GM21737 (cell line): ENCODE results near the gene MYO18B.
"Not testable (repeated sequence)": the region's sequence is repeated elsewhere in the genome, so short reads cannot be mapped to it uniquely, and the experiment has no call there.

Experiments
- ATAC-seq: cut with Tn5 transposase; IDR thresholded peaks from one replicate; pipeline ENCODE4 v1.9.1; 2021; ENCODE audit warnings: mild to moderate bottlenecking, moderate library complexity; ENCODE audit not compliant: unreplicated experiment

MYO18B gene, protein sequence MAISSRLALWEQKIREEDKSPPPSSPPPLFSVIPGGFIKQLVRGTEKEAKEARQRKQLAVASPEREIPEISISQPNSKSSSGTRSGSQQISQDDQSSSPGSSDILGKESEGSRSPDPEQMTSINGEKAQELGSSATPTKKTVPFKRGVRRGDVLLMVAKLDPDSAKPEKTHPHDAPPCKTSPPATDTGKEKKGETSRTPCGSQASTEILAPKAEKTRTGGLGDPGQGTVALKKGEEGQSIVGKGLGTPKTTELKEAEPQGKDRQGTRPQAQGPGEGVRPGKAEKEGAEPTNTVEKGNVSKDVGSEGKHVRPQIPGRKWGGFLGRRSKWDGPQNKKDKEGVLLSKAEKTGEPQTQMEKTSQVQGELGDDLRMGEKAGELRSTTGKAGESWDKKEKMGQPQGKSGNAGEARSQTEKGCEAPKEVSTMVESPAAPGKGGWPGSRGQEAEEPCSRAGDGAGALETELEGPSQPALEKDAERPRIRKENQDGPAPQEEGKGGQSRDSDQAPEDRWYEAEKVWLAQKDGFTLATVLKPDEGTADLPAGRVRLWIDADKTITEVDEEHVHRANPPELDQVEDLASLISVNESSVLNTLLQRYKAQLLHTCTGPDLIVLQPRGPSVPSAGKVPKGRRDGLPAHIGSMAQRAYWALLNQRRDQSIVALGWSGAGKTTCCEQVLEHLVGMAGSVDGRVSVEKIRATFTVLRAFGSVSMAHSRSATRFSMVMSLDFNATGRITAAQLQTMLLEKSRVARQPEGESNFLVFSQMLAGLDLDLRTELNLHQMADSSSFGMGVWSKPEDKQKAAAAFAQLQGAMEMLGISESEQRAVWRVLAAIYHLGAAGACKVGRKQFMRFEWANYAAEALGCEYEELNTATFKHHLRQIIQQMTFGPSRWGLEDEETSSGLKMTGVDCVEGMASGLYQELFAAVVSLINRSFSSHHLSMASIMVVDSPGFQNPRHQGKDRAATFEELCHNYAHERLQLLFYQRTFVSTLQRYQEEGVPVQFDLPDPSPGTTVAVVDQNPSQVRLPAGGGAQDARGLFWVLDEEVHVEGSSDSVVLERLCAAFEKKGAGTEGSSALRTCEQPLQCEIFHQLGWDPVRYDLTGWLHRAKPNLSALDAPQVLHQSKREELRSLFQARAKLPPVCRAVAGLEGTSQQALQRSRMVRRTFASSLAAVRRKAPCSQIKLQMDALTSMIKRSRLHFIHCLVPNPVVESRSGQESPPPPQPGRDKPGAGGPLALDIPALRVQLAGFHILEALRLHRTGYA (N-terminal part only)

DNA sequence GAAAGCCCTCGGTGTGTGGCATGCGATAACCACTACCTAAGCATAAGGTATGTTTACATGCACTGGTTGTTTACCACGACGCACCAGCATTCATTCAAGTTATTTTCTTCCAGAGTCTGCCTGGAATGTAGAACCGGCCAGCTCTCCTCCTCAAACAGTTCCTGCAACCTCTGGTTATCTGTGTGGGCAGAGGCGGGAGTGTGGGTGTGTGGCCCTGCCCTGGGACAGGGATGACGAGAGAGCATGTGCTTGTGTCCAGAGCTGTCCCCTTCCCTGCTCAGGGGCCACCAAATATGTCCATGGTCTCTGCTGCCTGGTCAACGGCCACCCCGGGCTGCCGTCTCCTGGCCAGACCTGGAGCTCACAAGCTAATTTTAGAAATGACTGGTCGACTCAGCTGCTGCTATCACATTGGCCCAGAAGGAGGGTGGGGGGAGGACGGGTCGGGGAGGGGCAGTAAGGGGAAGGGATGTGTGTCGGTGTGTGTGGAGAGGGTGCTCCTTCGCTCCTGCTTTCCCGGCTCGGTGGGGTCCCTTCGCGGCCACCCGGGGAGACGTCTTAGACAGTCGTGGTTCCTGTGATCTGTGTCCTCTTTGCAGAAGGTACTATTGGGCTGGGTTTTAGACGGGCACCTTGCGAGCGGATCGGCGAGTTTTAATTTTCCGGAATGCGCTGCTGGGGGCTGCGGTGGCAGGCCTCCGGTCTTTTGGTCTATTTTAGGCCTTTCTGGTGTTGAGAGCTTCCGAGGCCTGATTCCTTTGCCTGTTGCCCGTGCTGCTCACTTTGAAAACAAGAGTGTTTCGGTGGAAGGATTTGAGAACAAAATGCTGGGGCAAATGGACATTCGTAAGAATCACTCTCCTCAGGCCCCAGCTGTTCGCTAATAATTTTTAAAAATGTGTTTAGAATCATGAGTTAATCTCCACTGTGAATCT, at the start of gene MYO18B:
Gene MYO18B, plus strand, starts transcription at position 497 of the 935 bp plus-strand sequence. CDS start 18,905 bp downstream, outside the sequence.
- no peak for ATAC-seq

DNA sequence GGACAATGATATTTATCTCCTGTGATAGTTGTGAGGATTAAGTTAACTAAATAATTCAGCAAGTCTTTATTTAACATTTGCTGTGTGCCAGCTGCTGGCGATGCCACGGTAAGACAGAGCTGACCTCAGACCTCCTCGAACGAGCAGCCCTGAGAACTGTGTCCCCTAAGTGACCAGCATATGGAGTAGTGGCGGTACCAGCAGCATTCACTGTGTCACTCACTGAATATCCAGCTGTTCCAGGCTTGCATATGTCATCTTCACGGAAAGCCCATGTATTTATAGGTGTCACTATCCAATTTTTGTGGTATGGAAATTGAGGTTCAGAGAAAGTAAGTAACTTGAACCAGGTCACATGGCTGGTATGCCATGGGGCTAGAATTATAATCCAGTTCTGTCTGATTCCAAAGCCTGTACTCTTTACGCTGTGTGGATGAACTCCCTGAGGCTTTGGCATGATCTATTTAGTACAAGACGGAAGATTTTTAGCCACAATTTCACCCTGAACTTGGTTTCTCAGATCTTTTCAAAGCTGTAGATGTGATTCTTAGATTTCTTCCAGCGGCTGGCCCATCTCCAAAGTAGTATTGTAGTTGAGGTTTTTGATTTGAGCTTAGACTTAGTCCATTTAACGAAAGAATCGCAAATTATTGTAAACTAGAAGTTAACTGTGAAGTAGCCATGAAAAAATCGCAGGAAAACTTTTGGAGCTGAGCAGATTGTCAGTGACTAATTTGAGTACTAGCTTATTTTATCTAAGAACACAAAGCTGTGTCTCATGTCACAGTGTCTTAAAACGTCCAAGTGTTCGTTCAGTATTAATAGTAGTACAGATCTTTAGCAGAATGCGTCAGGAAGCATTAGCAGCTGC, 49.4 kb upstream of the MYO18B start:
- no peak for ATAC-seq

DNA sequence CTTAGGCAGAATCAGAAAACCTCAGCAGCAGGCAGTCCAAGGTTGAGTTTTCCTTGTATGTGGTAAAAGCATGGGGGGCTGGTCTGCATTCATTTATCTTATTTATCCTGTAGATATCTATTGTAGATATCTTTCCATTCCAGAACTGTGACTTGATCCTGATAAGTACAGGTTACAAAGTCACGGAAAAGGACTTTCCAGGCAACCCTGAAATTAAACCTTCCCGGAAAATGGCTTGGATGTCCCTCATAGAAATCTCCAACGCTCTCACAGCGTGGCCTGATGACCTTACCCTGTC, 48.8 kb upstream of the MYO18B start:
- no peak for ATAC-seq

DNA sequence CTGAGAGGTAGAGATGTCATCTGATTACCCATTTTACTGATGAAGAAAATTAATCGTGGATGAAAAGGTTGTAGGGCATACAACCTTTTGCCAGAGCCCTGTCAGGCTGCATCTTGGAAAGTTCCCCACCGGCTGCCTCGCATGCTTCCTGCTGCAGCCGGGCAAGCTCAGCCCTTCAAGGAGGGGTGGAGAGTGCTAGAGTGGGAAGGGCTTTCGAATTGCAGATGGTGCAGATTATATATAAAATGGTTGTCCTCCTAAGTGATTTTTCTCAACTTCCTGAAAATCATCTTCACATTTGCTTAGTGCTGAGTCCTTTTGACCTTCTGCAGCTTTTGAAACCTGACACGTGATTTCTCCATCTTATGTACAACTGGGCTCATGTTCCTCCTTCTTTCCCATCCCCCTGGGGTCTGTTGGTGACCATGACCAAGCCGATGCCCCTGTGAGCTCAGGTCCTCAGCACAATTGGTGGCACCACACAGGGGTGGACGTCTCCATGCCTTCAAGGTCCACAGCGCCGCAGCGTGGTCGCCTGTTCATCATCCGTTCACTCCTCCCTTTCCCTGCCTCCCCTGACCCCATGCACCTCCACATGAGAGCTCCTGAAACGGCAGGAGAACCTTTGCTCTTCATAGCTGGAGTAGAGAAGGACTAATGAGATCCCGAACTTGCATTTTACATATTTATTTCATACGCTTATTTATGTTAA, 47.6 kb upstream of the MYO18B start:
- ATAC-seq, result no peak

DNA sequence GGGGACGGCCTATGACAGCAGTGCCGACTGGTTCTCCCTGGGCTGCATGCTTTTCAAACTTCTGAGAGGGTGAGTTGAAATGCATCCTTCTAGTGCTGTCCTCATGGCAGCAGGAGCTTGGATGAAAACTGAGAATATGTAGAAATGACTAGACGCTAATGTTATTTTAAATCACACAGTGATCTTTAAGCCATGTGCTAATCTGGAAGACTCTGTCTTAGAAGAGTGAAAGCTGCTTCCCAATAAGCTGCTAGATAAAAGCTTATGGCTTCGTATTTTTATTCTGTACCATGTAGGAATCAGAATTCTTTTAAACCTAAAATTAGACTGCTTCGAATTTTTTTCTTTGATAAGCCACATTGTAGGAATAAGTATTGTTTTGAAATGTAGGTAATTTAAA, 46.8 kb upstream of the MYO18B start:
- ATAC-seq, result no peak

DNA sequence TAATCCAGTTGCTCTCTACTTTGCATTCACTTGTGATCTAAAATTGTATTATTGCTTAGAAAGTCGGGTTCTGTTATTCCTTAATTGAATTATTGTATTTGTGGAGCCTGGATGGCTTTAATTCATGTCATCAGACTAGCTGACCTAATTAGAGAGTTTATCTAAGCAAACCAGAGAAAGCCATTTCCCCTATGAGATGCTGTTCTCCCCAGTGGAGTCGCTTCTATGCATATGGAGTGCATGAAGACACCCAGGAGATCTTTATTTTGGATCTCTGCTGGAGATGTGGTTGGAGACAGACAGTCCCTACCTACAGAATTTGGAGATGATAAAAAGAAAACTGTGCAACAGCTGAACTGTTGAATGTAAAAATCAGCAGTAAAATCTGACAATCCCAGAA, 45.2 kb upstream of the MYO18B start:
- ATAC-seq, result no peak

DNA sequence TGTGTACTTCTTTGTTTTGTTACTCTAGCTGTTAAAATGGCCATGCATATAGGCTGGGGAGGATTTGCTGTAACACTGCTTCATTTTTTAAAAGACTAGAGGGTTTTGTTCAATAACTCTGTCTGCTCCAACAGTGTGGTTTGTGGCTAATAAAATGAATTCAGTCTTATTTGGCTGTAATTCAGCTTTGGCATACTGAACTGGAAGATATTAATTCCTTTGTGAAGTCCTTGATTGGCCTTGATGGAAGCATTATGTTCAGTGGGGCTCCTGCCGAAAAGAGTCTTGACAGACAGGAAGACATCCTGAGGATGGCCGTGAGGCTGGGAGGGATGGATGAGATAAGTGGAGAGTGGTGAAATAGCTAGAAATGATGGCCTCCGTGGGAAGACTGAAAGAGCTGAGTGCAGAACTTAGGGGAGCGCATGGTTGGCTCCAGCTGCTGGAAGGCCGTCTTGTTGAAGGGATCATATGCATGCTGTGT, 44.8 kb upstream of the MYO18B start:
- ATAC-seq, result no peak

DNA sequence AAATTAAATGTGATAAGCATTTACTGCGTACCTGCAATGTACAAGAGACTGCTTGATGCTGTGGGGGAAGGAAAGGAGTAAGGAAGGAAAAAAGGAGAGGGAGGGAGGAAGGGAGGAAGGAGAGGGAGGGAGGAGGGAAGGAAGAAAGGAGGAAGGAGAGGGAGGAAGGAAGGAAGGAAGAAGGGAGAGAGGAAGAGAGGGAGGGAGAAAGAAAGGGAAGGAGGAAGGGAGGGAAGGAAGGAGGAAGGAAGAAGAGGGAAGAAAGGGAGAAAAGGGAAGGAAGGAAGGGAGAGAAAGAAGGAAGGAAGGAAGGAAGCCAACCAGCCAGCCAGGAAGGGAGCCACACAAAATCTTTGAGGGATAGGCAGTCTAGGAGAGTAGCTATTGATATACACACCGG, 44.0 kb upstream of the MYO18B start:
- ATAC-seq, result no peak

DNA sequence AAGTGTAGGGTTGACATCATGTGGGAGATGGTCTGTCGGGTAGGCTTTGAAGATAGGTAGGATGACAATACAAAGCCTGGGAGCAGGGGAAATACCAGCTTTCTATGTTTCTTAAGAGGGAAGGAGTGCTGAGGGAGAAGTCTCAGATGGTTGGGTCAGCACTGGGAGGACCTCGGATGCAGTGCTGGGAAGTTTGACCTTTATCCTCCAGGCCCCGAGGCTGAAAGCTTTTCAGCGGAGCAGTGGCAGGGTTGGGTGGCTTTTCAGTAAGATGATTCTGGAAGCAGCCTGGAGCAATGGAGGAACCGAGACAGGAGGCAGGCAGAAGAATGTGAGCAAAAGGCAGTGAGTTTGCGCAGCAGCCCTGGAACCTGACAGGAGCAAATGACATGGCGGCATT, 43.5 kb upstream of the MYO18B start:
- ATAC-seq, result no peak

DNA sequence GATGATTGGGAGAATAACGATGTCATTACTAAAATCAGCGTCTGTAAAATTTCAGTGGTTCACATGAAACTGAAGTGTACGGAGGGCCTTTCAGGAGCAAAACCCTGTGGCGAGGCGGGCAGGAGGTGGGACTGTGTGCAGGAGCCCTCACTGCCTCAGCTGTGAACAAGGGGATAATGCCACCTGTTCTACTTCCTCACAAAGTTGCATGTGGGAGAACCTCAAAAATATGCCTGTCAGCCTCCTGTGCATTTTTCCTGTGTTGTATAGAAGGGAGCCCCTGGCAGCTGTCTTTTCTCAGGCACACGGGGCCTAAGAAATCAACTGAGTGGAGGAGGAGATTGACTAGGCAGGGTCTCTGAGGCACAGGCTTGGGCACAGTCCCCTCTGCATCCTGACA, 43.0 kb upstream of the MYO18B start:
- ATAC-seq, result no peak

DNA sequence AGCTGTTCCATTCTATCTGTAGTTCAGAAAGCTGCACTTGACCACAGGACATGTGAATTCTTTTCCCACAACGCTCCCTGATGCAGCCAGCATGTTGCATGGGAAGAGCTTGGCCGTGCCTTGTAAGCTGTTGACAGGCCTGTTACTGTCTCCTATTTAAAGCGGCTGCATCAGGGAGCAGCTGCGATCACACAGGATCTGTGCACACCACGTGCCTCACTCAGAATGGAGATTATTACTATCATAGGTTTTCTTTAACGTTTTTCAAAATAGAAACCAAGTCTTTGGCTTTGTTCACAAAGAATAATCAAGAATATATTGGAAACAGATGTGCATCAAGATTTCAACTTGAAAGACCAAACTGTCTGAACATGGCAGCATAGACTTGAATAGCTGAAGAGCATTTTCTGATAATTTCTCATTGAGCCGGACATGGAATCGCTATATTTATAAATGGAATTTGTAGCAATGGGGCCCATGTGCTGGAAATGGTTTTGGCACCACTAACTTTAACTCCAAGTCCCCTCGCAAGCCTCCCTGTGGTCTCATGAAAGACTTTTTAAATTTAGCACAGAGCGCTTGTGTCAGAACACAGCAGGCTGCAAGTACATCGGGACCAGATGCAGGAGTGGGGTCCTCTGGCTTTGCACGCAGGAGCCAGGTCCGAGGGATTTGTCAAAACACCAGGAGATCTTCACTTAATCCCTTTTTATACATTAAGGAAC, 40.8 kb upstream of the MYO18B start:
- ATAC-seq, result no peak

DNA sequence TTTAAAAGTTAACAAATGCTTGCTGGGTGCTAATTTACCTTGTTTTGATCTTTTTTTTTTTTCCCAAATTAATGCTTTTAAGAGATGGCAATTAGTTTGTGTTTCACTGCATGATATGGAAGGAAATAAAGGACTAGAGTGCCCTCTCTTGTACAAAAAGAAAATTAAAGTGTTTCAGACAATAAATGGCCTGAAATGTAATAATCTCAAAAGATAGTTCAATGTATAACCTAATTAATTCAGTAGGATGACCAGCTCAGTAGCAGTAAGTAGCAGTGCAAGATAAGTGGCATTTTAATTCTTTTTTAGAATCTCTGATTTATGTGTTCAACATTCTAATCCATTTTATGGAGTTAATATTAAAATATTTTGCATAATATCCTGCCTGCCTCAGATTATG, 39.9 kb upstream of the MYO18B start:
- no peak for ATAC-seq

DNA sequence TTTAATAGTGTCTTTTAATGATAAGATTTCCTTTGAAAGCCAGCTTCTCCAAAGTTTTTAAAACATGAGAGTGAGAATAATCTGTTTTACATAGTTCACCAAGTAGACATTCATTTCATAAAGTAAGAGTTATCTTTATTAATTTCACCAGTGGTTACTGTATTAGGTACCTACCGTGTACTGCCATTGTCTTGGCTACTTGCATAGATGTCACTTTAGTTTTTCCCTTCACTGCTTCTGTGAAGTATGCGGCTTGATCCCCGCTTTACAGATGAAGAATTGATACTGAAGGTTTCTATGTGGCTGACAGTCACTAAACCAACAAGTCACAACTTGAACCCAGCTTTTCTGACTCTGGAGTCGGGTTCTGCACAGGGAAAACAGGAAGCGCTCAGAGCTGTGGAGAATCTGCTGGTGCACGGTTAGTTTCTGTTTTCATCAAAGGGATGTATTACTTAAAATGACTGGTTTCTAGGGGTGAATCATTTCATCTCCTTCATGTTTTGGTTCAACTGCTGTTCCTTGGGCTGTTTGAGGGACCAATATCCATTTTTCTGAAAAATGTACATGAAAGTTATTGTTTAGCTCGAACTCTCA, 39.3 kb upstream of the MYO18B start:
- ATAC-seq, result no peak

DNA sequence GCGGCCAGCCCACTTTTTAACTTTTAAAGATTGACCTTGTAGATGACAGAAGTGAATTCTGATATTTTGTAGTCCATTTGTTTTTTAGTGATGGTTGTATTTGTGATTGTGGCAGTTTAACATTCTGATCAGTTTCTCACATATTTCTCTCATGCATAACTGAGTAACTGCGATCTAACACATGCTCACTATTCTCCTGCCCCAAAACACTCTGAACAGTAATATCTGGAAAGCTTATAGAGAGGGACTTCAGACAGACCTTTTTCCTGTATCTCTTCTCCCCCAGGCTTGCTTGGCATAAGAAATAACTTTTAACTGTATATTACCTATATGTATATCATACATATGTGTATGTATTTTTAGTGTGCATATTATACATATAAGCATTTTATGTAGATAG, 37.3 kb upstream of the MYO18B start:
- ATAC-seq, result no peak

DNA sequence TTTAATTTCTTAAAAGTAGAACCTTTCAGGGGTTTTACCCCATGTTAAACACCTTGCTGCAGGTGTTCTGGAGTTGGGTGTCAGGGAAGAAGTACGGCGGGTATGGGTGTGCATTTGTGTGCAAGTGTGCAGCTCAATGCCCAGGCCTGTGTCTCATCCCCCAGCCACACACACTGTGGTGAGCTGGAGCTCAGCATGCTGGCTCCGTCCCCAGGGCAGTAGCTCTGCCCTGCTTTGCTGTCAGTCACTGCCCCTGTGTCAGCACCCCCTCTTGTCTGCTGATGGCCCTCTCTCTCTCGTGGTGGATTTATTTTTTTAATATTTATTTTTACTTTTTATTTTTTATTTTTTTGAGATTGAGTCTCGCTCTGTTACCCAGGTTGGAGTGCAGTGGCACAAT, 35.8 kb upstream of the MYO18B start:
- no peak for ATAC-seq

DNA sequence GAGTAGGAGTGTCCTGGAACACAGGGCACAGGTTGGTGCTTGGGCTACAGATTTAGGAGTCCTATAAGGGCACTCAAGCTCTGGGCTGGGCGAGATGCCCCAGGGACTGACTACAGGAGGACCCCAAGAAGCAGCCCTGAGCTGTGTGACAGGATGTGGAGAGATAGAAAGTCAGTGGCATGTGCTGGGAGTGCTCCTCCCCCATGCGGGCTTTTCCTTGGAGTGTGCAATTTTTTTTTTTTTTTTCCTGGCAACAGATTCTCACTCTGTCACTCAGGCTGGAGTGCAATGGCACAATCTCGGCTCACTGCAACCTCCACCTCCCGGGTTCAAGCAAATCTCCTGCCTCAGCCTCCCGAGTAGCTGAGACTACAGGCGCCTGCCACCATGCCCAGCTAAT, 33.6 kb upstream of the MYO18B start:
- not testable (repeated sequence) for ATAC-seq

DNA sequence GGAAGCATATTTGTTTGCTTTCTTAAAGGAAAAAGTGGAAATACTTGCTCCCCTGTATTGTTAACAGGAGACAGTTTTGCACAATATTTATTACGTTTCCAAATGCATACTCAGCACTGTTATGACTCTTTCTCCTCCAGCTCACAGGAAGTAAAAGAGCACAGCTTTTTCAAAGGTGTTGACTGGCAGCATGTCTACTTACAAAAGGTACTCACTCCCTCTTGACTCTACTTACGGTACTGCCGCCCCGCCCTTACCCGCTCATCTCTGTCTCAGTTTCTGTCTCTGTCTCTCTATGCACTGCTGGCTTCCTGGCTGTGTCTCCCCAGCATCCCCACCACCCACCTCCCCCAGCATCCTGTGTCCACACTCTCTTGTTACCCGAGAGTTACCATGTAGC, 32.2 kb upstream of the MYO18B start:
- no peak for ATAC-seq

DNA sequence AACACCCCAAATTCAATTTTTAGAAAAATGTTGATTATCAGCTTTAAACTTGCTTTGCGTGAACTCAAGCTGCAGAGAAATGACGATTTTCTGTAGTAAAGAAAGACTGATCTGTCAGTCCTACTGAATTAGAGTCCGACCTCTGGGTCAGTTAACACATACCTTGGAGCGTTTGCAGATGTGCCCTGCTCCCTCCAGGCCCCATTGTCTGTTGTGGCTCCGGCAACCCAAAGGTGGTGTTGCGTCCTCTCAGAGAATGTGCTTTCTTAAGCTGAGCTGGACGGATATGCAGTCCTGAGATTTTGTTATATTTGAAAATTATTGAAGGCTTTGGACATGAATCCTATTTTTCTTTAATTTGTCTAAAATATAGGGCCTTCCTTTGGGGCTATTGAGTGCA, 31.5 kb upstream of the MYO18B start:
- ATAC-seq, result no peak
